CD4-positive, CD25-positive, alpha-beta regulatory T cell (primary cell): ENCODE data around the gene SEC11A. TPM values are rescaled to one million over a fixed set of nuclear protein-coding genes. Genes with fewer than 3 reads are reported as not detected.
A peak's percentile ranks its signal among the peaks of the same experiment; 100 is the strongest.

Experiments used
- ATAC-seq, 2 donors: fragments of 150-1000 bp; cut with Tn5 transposase; one replicate each; pipeline ENCODE4 v1.10.0; 2021; ENCODE audit warnings: low read depth in 2 of 2, moderate number of reproducible peaks in 2 of 2, moderate library complexity in 1 of 2
- DNase-seq, 3 donors: peaks; one replicate each; pipeline versions ENCODE4 v3.0.0 to v3.0.0-alpha.2; 2012 to 2022; ENCODE audit warnings: mixed read lengths in 1 of 3
- H3K27ac ChIP-seq: one replicate; pipeline ENCODE4 v1.7.0; 2013; ENCODE audit warnings: mild to moderate bottlenecking, low read length; ENCODE audit not compliant: insufficient read depth, poor library complexity, severe bottlenecking
- H3K27me3 ChIP-seq: one replicate; pipeline ENCODE4 v1.7.0; 2013; ENCODE audit warnings: low read length; ENCODE audit not compliant: control insufficient read depth, insufficient read depth
- H3K36me3 ChIP-seq: one replicate; pipeline ENCODE4 v1.7.0; 2013; ENCODE audit warnings: mild to moderate bottlenecking, low read length, moderate library complexity; ENCODE audit not compliant: control insufficient read depth, insufficient read depth
- H3K4me1 ChIP-seq: 2 replicates; pipeline ENCODE4 v1.7.0; 2013; ENCODE audit warnings: mild to moderate bottlenecking, low read length; ENCODE audit not compliant: insufficient read depth, control insufficient read depth, poor library complexity, severe bottlenecking
- H3K4me3 ChIP-seq: one replicate; pipeline ENCODE4 v1.7.0; 2013; ENCODE audit warnings: low read depth, mild to moderate bottlenecking, low read length, moderate library complexity
- H3K9me3 ChIP-seq, 2 experiments: 1 replicate in 1 of 2; 2 replicates in 1 of 2; pipeline ENCODE4 v1.7.0; 2013; ENCODE audit warnings: low read length in 2 of 2, mild to moderate bottlenecking in 1 of 2, moderate library complexity in 1 of 2; ENCODE audit not compliant: control insufficient read depth in 2 of 2
- H3K27ac Mint-ChIP-seq, 3 donors: one replicate each; pipeline ENCODE4 v1.8.0; 2020 to 2022; ENCODE audit warnings: mild to moderate bottlenecking in 3 of 3, mixed read lengths in 3 of 3, moderate library complexity in 2 of 3
- H3K27me3 Mint-ChIP-seq: one replicate; pipeline ENCODE4 v1.8.0; 2022; ENCODE audit warnings: mild to moderate bottlenecking, mixed read lengths
- H3K36me3 Mint-ChIP-seq: one replicate; pipeline ENCODE4 v1.8.0; 2020; ENCODE audit warnings: mixed read lengths
- H3K4me1 Mint-ChIP-seq, 4 donors: one replicate each; pipeline ENCODE4 v1.8.0; 2020 to 2022; ENCODE audit warnings: mixed read lengths in 4 of 4, mild to moderate bottlenecking in 1 of 4
- H3K4me3 Mint-ChIP-seq, 4 donors: one replicate each; pipeline ENCODE4 v1.8.0; 2020 to 2022; ENCODE audit warnings: mild to moderate bottlenecking in 4 of 4, mixed read lengths in 4 of 4, moderate library complexity in 3 of 4
- H3K9me3 Mint-ChIP-seq, 7 donors: one replicate each; pipeline ENCODE4 v1.8.0; 2020 to 2022; ENCODE audit warnings: mixed read lengths in 7 of 7, mild to moderate bottlenecking in 3 of 7, moderate library complexity in 2 of 7
- polyA plus RNA-seq, 4 donors: library from polyadenylated mRNA; unstranded; fragments of 300-500 nt; fragmentation: Illumina TruSeq; gene quantifications; one replicate each; pipeline ENCODE4 v1.2.3, GENCODE V29; 2021
- total RNA-seq: library from RNA; stranded (reverse); gene quantifications from one replicate; pipeline ENCODE4 v1.2.3, GENCODE V29; 2022

The SEC11A gene
- total and polyA plus RNA-seq, 5 donors from 2014 or later = 72.9 to 186 (median 163) TPM

DNA sequence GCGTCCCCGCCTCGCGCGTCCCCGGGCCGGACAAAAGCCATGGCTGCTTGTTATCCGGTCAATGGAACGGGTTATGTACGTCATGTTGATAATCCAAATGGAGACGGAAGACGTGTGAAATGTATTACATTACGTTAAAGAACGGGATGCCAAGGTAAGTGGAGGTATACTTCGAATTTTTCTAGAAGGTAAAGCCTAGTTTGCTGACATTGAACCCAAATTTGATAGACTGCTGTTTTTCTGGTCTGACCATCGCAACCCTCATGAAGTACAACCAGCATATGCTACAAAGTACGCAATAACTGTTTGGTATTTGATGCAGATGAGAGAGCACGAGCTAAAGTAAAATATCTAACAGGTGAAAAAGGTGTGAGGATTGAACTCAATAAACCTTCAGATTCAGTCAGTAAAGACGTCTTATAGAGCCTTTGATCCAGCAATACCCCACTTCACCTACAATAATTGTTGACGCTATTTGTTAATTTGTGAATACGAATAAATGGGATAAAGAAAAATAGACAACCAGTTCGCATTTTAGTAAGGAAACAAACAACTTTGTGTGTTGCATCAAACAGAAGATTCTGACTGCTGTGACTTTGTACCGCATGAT, 81.6 kb downstream of the SEC11A start:
- H3K27me3 Mint-ChIP-seq = no peaks in the 10 kb centered on the region
- ATAC-seq (no peak), DNase-seq (peak in 2 of 3 donors; percentile 28 to 45)
- peak overlapping the region; percentile 91 to 95 (median 94) for H3K4me3 Mint-ChIP-seq
- Histone ChIP-seq H3K4me3 (peak overlapping the region; percentile 88), H3K36me3 (peaks cover 20% of the 10 kb centered on the region), H3K9me3 (no peaks in the 10 kb centered on the region), H3K4me1 (peaks cover 54% of the 10 kb centered on the region), H3K27me3 (no peaks in the 10 kb centered on the region), H3K27ac (peak overlapping the region; percentile 83)
- peaks cover 23 to 68% (median 42%) of the 10 kb centered on the region in 4 donors for H3K4me1 Mint-ChIP-seq
- H3K9me3 Mint-ChIP-seq = peaks cover 0 to 2% (median 0%) of the 10 kb centered on the region in 7 donors
- peaks cover 19% of the 10 kb centered on the region for H3K36me3 Mint-ChIP-seq
- peak overlapping the region; percentile 77 to 87 (median 84) for H3K27ac Mint-ChIP-seq

DNA sequence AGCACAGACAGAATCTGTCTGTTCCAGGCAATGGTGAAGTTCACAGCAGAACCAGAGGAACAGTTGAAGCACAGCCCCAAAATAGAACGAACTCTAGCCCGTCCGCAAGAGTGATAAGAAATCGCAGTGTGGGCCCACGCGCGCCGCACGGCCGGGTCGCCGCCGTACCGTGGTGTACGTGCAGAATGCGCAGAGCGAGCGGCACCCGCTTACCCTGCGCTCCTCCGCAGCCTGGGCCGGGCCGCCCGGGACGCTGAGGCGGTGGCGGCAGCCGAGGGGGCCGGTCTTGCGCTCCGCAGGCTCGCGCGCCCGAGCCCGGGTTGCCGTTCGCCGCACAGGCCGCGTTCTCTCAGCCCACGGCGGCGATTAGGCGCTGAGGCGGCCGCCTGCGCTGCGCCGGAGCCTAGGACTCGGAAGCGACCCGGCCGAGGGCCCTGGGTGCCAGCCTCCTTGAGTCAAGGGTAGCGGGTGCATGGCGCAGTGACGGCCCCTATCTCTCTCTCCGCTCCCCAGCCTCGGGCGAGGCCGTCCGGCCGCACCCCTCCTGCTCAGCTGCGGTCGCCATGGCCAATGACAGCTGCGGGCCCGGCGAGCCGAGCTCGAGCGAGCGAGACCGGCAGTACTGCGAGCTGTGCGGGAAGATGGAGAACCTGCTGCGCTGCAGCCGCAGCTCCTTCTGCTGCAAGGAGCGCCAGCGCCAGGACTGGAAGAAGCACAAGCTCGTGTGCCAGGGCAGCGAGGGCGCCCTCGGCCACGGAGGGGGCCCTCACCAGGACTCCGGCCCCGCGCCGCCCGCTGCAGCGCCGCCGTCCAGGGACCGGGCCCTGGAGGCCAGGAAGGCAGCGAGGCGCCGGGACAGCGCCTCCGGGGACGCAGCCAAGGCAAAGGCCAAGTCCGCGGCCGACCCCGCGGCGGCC, 82.4 kb downstream of the SEC11A start:
- peaks cover 0 to 2% (median 0%) of the 10 kb centered on the region in 7 donors for H3K9me3 Mint-ChIP-seq
- peak overlapping the region; percentile 87 to 98 (median 97) for H3K27ac Mint-ChIP-seq
- peak; percentile 59 to 83 (median 66) for DNase-seq
- H3K27ac ChIP-seq = peak overlapping the region; percentile 83
- peak overlapping the region; percentile 88 for H3K4me3 ChIP-seq
- H3K27me3 Mint-ChIP-seq = no peaks in the 10 kb centered on the region
- H3K27me3 ChIP-seq = no peaks in the 10 kb centered on the region
- H3K4me1 Mint-ChIP-seq = peaks cover 23 to 65% (median 43%) of the 10 kb centered on the region in 4 donors
- peaks cover 14% of the 10 kb centered on the region for H3K36me3 ChIP-seq
- peak overlapping the region; percentile 94 to 99 (median 98) for H3K4me3 Mint-ChIP-seq
- H3K4me1 ChIP-seq = peaks cover 54% of the 10 kb centered on the region
- H3K9me3 ChIP-seq = no peaks in the 10 kb centered on the region
- H3K36me3 Mint-ChIP-seq = peaks cover 14% of the 10 kb centered on the region
- peak; percentile 57 to 61 for ATAC-seq

DNA sequence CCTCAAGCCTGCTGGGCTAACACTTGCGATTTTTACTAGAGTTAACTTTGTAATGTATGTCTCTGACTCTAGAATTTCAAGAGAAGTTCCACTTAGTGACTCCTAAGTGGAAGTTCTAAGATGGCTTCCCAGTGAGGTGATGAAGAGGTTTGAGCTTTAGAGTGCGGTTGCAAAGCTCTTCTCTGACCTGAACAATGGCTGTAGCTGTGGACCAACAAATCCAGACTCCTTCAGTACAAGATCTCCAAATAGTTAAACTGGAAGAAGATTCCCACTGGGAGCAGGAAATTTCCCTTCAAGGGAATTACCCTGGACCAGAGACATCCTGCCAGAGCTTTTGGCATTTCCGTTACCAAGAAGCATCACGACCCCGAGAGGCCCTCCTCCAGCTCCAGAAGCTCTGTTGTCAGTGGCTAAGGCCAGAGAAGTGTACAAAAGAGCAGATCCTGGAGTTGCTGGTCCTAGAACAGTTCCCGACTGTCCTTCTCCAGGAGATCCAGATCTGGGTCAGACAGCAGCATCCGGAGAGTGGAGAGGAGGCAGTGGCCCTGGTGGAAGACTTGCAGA, 84.2 kb downstream of the SEC11A start:
- peak overlapping the region; percentile 97 for H3K4me3 ChIP-seq
- Mint-ChIP-seq H3K9me3 (peaks cover 0 to 2% (median 0%) of the 10 kb centered on the region in 7 donors), H3K36me3 (peaks cover 11% of the 10 kb centered on the region), H3K27ac (peak overlapping the region; percentile 95 to 98 (median 95)), H3K4me1 (peaks cover 23 to 56% (median 40%) of the 10 kb centered on the region in 4 donors), H3K27me3 (no peaks in the 10 kb centered on the region), H3K4me3 (peak overlapping the region; percentile 94 to 99 (median 98))
- no peak for ATAC-seq
- H3K4me1 ChIP-seq = peaks cover 54% of the 10 kb centered on the region
- peak overlapping the region; percentile 83 for H3K27ac ChIP-seq
- H3K36me3 ChIP-seq = no peaks in the 10 kb centered on the region
- H3K27me3 ChIP-seq = no peaks in the 10 kb centered on the region
- no peaks in the 10 kb centered on the region for H3K9me3 ChIP-seq
- DNase-seq = no peak

DNA sequence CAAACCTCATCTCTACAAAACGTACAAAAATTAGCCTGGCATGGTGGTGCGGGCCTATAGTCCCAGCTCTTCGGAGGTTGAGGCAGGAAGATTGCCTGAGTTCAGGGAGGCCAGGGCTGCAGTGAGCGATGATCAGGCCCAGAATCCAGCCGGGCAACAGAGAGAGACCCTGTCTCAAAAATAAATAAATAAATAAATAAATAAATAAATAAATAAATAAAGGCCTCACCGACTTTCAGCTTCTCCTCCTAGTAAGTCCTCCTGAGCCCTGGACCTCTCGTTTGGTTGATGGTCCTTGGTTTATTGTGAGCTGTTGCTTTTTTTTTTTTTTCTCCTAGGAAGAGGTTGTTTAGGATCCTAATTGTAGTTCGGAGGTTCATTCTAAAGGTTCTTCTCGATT, 86.9 kb downstream of the SEC11A start:
- Histone ChIP-seq H3K4me3 (no peak overlapping the region), H3K4me1 (peaks cover 28% of the 10 kb centered on the region), H3K27ac (no peak overlapping the region), H3K27me3 (no peaks in the 10 kb centered on the region), H3K9me3 (no peaks in the 10 kb centered on the region), H3K36me3 (no peaks in the 10 kb centered on the region)
- Mint-ChIP-seq H3K4me1 (peaks cover 6 to 35% (median 22%) of the 10 kb centered on the region in 4 donors), H3K4me3 (peak overlapping the region in 3 of 4 donors; percentile 29 to 80 (median 35)), H3K9me3 (peaks cover 0 to 2% (median 0%) of the 10 kb centered on the region in 7 donors), H3K27ac (peak overlapping the region in 1 of 3 donors; percentile 56), H3K27me3 (no peaks in the 10 kb centered on the region), H3K36me3 (peaks cover 17% of the 10 kb centered on the region)
- ATAC-seq (no peak), DNase-seq (no peak)

DNA sequence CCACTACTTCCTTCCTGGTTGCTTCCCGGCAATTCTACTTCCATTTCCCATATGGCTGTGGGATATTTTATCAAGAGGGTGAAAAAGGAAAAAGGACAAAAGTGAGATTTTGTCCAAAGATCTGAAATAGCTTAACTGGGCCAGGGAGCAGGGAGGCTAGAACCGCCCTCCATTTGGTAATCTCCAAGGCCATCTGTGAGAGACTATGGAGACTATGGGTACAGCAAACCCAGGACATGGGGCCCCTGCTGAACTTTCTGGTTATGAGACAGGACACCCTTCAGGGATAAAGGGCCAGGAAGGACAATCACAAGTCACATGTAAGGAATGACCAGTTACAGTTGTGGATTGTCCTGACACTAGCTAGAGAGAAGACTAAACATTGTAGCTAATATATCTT, 90.8 kb downstream of the SEC11A start:
- H3K27me3 ChIP-seq = no peaks in the 10 kb centered on the region
- no peak overlapping the region for H3K27ac ChIP-seq
- Mint-ChIP-seq H3K4me1 (peaks cover 0 to 12% (median 3%) of the 10 kb centered on the region in 4 donors), H3K9me3 (peaks cover 0 to 20% (median 3%) of the 10 kb centered on the region in 7 donors), H3K27me3 (no peaks in the 10 kb centered on the region), H3K4me3 (no peak overlapping the region), H3K27ac (peak overlapping the region in 1 of 3 donors; percentile 58), H3K36me3 (peaks cover 42% of the 10 kb centered on the region)
- DNase-seq = no peak
- H3K4me3 ChIP-seq = no peak overlapping the region
- H3K9me3 ChIP-seq = peaks cover 18 to 24% of the 10 kb centered on the region in 2 experiments
- no peaks in the 10 kb centered on the region for H3K4me1 ChIP-seq
- no peak for ATAC-seq
- H3K36me3 ChIP-seq = peaks cover 24% of the 10 kb centered on the region

DNA sequence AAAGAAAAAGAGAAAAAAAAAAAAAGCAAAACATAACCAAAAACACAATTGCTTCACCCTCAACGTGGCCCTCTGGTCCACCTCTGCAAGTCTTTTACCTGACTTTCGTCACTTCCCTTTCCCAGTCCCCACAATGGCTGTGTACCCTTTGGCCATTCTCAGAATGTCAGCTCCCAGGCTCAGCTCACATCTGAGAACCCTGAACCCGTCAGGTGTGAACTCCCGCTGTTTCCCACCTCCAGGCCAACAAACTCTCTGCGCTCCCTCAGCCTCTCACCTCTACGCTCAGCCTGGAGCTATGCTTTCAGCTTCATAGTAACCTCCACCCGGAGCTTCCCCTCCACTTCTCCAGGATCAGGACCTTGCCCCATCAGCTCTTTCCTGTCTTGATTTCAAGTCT, 91.6 kb downstream of the SEC11A start:
- Mint-ChIP-seq H3K9me3 (peaks cover 0 to 23% (median 3%) of the 10 kb centered on the region in 7 donors), H3K27ac (no peak overlapping the region)
- no peak overlapping the region for H3K27ac ChIP-seq

DNA sequence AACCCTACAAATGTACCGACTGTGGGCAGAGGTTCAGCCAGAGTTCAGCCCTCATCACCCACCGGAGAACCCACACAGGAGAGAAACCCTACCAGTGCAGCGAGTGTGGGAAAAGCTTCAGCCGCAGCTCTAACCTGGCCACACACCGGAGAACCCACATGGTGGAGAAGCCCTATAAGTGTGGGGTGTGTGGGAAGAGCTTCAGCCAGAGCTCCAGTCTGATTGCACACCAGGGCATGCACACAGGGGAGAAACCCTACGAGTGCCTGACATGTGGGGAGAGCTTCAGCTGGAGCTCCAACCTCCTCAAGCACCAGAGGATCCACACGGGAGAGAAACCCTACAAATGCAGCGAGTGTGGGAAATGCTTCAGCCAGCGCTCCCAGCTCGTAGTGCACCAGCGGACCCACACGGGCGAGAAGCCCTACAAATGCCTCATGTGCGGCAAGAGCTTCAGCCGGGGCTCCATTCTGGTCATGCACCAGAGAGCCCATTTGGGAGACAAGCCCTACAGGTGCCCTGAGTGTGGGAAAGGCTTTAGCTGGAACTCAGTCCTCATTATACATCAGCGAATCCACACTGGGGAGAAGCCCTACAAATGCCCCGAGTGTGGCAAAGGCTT, 94.5 kb downstream of the SEC11A start:
- Histone ChIP-seq H3K4me3 (no peak overlapping the region), H3K36me3 (peaks cover 24% of the 10 kb centered on the region), H3K4me1 (no peaks in the 10 kb centered on the region), H3K27ac (no peak overlapping the region), H3K27me3 (no peaks in the 10 kb centered on the region), H3K9me3 (peaks cover 20 to 24% of the 10 kb centered on the region in 2 experiments)
- ATAC-seq = no peak
- DNase-seq = no peak
- no peaks in the 10 kb centered on the region for H3K27me3 Mint-ChIP-seq
- H3K36me3 Mint-ChIP-seq = peaks cover 43% of the 10 kb centered on the region
- H3K27ac Mint-ChIP-seq = no peak overlapping the region
- peaks cover 0 to 23% (median 3%) of the 10 kb centered on the region in 7 donors for H3K9me3 Mint-ChIP-seq
- H3K4me3 Mint-ChIP-seq = no peak overlapping the region
- H3K4me1 Mint-ChIP-seq = peaks cover 0 to 2% (median under 1%) of the 10 kb centered on the region in 4 donors

More for the DNA sequence above, 91.6 kb downstream of the SEC11A start:
- H3K4me3 ChIP-seq = no peak overlapping the region
- no peak for ATAC-seq
- peaks cover 46% of the 10 kb centered on the region for H3K36me3 Mint-ChIP-seq
- no peak for DNase-seq
- H3K4me3 Mint-ChIP-seq = no peak overlapping the region
- H3K36me3 ChIP-seq = peaks cover 24% of the 10 kb centered on the region
- H3K4me1 ChIP-seq = no peaks in the 10 kb centered on the region
- H3K27me3 Mint-ChIP-seq = no peaks in the 10 kb centered on the region
- peaks cover 20 to 24% of the 10 kb centered on the region in 2 experiments for H3K9me3 ChIP-seq
- H3K4me1 Mint-ChIP-seq = peaks cover 0 to 8% (median under 1%) of the 10 kb centered on the region in 4 donors
- no peaks in the 10 kb centered on the region for H3K27me3 ChIP-seq
